Upper lobe of right lung (tissue), 1 donor: ENCODE measurements around the gene DMAC2. TPM values are rescaled to one million over a fixed set of nuclear protein-coding genes. Genes with fewer than 3 reads are reported as not detected.
A peak's percentile ranks its signal among the peaks of the same experiment; 100 is the strongest.

Source experiments
- ATAC-seq: fragments of 200-7000 bp; cut with Tn5 transposase; one replicate; pipeline ENCODE4 v1.9.1; 2020; ENCODE audit warnings: mild to moderate bottlenecking, moderate library complexity
- DNase-seq: peaks from one replicate; pipeline ENCODE4 v3.0.0-alpha.2; 2020
- H3K27ac ChIP-seq: fragments of 200-600 bp; one replicate; pipeline ENCODE4 v1.8.0; 2022
- H3K27me3 ChIP-seq: fragments of 200-600 bp; one replicate; pipeline ENCODE4 v1.8.0; 2022; ENCODE audit warnings: mild to moderate bottlenecking
- H3K36me3 ChIP-seq: fragments of 200-600 bp; one replicate; pipeline ENCODE4 v1.8.0; 2022
- H3K4me1 ChIP-seq: fragments of 200-600 bp; one replicate; pipeline ENCODE4 v1.8.0; 2022
- H3K4me3 ChIP-seq: fragments of 200-600 bp; one replicate; pipeline ENCODE4 v1.8.0; 2022; ENCODE audit warnings: mild to moderate bottlenecking
- H3K9me3 ChIP-seq: fragments of 200-600 bp; one replicate; pipeline ENCODE4 v1.8.0; 2022
- intact Hi-C: fragments of 100-400 bp; cut with DNase I; formaldehyde crosslinking; loops from one replicate; pipeline ENCODE4 v1.11.0; 2022
- total RNA-seq: library from RNA; stranded (reverse); fragmentation: NEBNext Ultra II Directional; extraction: Animal tissue kit (Norgen Biotek cat#: 25700); gene quantifications from one replicate; pipeline ENCODE4 v1.2.1, GENCODE V29; 2021
- TF ChIP-seq, protein P1 (sequence below): fragments of 200-600 bp; IDR thresholded peaks from one replicate; pipeline ENCODE4 v1.8.0; 2022; ENCODE audit warnings: antibody characterized with exemption
- donor health status: DM: no; HTN: yes; CAD: no; lungs with severe emphysema.

The DMAC2 gene
- total RNA-seq, 1 donor from 2014 or later, result 54.9 TPM

GRCh38 chr19:41433171-41433570, 6.5 kb downstream of the DMAC2 start:
- TF ChIP-seq, protein P1, sequence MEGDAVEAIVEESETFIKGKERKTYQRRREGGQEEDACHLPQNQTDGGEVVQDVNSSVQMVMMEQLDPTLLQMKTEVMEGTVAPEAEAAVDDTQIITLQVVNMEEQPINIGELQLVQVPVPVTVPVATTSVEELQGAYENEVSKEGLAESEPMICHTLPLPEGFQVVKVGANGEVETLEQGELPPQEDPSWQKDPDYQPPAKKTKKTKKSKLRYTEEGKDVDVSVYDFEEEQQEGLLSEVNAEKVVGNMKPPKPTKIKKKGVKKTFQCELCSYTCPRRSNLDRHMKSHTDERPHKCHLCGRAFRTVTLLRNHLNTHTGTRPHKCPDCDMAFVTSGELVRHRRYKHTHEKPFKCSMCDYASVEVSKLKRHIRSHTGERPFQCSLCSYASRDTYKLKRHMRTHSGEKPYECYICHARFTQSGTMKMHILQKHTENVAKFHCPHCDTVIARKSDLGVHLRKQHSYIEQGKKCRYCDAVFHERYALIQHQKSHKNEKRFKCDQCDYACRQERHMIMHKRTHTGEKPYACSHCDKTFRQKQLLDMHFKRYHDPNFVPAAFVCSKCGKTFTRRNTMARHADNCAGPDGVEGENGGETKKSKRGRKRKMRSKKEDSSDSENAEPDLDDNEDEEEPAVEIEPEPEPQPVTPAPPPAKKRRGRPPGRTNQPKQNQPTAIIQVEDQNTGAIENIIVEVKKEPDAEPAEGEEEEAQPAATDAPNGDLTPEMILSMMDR, result no peak
- Histone ChIP-seq H3K36me3 (peaks cover 38% of the 10 kb centered on the region), H3K27ac (no peak overlapping the region), H3K4me1 (peaks cover 6% of the 10 kb centered on the region), H3K9me3 (no peaks in the 10 kb centered on the region), H3K27me3 (no peaks in the 10 kb centered on the region), H3K4me3 (no peak overlapping the region)
- ATAC-seq (no peak), DNase-seq (no peak)
- intact Hi-C loops, result no loop called here

- TF ChIP-seq, protein P1, result peak; percentile 43
- Histone ChIP-seq H3K27ac (peak overlapping the region; percentile 3), H3K27me3 (no peaks in the 10 kb centered on the region), H3K4me3 (no peak overlapping the region), H3K9me3 (no peaks in the 10 kb centered on the region), H3K4me1 (peaks cover 14% of the 10 kb centered on the region), H3K36me3 (peaks cover 37% of the 10 kb centered on the region)
- intact Hi-C loops, result no loop called here
- DNase-seq (no peak), ATAC-seq (no peak)
Observed at GRCh38 chr19:41431426-41432386, 8.0 kb downstream of the DMAC2 start.

- H3K27ac ChIP-seq, result peak overlapping the region; percentile 3
- TF ChIP-seq, protein P1, result no peak
- DNase-seq (no peak), ATAC-seq (no peak)
- intact Hi-C loops, result no loop called here
- H3K27me3 ChIP-seq, result no peaks in the 10 kb centered on the region
- H3K36me3 ChIP-seq, result peaks cover 32% of the 10 kb centered on the region
- peaks cover 22% of the 10 kb centered on the region for H3K4me1 ChIP-seq
- no peaks in the 10 kb centered on the region for H3K9me3 ChIP-seq
- H3K4me3 ChIP-seq, result no peak overlapping the region
Observed at GRCh38 chr19:41430922-41431321, 8.8 kb downstream of the DMAC2 start.

GRCh38 chr19:41428481-41428859, 11.2 kb downstream of the DMAC2 start:
- Histone ChIP-seq H3K27ac (peak overlapping the region; percentile 87), H3K9me3 (no peaks in the 10 kb centered on the region), H3K4me3 (peak overlapping the region; percentile 68), H3K4me1 (peaks cover 34% of the 10 kb centered on the region), H3K27me3 (no peaks in the 10 kb centered on the region), H3K36me3 (peaks cover 51% of the 10 kb centered on the region)
- intact Hi-C loops, result no loop called here
- DNase-seq (no peak), ATAC-seq (no peak)
- TF ChIP-seq, protein P1, result no peak

- Histone ChIP-seq H3K27me3 (no peaks in the 10 kb centered on the region), H3K4me1 (peaks cover 34% of the 10 kb centered on the region), H3K9me3 (no peaks in the 10 kb centered on the region), H3K36me3 (peaks cover 51% of the 10 kb centered on the region), H3K4me3 (peak overlapping the region; percentile 68), H3K27ac (peak overlapping the region; percentile 87)
- TF ChIP-seq, protein P1, result no peak
- ATAC-seq, result peak; percentile 35
- DNase-seq, result peak; percentile 80
- intact Hi-C loops, result no loop called here
Observed at GRCh38 chr19:41427647-41428480, 11.8 kb downstream of the DMAC2 start.
